Gastrocnemius medialis (tissue), 4 donors: ENCODE results near the gene SORBS1. TPM values are rescaled to one million over a fixed set of nuclear protein-coding genes. Genes with fewer than 3 reads are reported as not detected.

Experiments
- ATAC-seq, 2 donors: fragments of 150-250 bp; one replicate each; pipeline ENCODE4 v1.9.1; 2016
- DNase-seq, 2 donors: peaks; one replicate each; pipeline ENCODE4 v3.0.0-alpha.2; 2019
- H3K27ac ChIP-seq, 4 donors: fragments of 200-600 bp; sonication (generic); 1 replicate in 1 of 4; 2 replicates in 3 of 4; pipeline ENCODE4 v1.5.1; 2016 to 2018; ENCODE audit warnings: mild to moderate bottlenecking in 2 of 4, moderate library complexity in 1 of 4
- H3K27me3 ChIP-seq, 3 donors: fragments of 200-600 bp; sonication (generic) in 2 of 3; 1 replicate in 1 of 3; 2 replicates in 2 of 3; pipeline versions ENCODE4 v1.5.1 to v1.6.0; 2016 to 2019; ENCODE audit warnings: mild to moderate bottlenecking in 1 of 3, moderate library complexity in 1 of 3
- H3K36me3 ChIP-seq, 2 donors: fragments of 200-600 bp; sonication (generic) in 1 of 2; one replicate each; pipeline ENCODE4 v1.5.1; 2017 to 2018
- H3K4me1 ChIP-seq, 2 donors: fragments of 200-600 bp; sonication (generic) in 1 of 2; one replicate each; pipeline ENCODE4 v1.5.1; 2016 to 2017; ENCODE audit warnings: mild to moderate bottlenecking in 2 of 2
- H3K4me3 ChIP-seq, 4 donors: fragments of 200-600 bp; sonication (generic) in 3 of 4; 1 replicate in 1 of 4; 2 replicates in 3 of 4; pipeline ENCODE4 v1.5.1; 2016 to 2019; ENCODE audit warnings: mild to moderate bottlenecking in 2 of 4
- H3K9me3 ChIP-seq, 3 donors: fragments of 200-600 bp; sonication (generic) in 2 of 3; 1 replicate in 1 of 3; 2 replicates in 2 of 3; pipeline ENCODE4 v1.5.1; 2016 to 2019
- CTCF ChIP-seq, 5 experiments: fragments of 450-650 bp in 3 of 5; fragments of 200-600 bp in 2 of 5; sonication (generic) in 2 of 5; IDR thresholded peaks in 4 of 5; conservative IDR thresholded peaks in 1 of 5; 1 replicate in 4 of 5; 2 replicates in 1 of 5; pipeline ENCODE4 v1.5.1; 2016 to 2019; ENCODE audit warnings: antibody characterized with exemption in 5 of 5, mild to moderate bottlenecking in 3 of 5, moderate library complexity in 3 of 5
- POLR2A ChIP-seq, 2 donors: fragments of 450-650 bp; IDR thresholded peaks; one replicate each; pipeline ENCODE4 v1.6.1; 2017; ENCODE audit warnings: antibody characterized with exemption in 2 of 2, mild to moderate bottlenecking in 2 of 2, moderate library complexity in 2 of 2
- in situ Hi-C, 4 donors: fragments of 200-750 bp; cut with MboI; loops; one replicate each; pipeline versions ENCODE4 v1.15.0 to v1.8.0; 2017; ENCODE audit warnings: low sequenced_read_pairs in 4 of 4
- intact Hi-C: fragments of 100-400 bp; cut with DNase I; formaldehyde crosslinking; loops from one replicate; pipeline ENCODE4 v1.15.1; 2023; ENCODE audit warnings: low total_unique reads
- total RNA-seq, 4 donors: library from RNA; depleted of rRNA; stranded (reverse); fragments of >200 nt; gene quantifications; one replicate each; pipeline versions ENCODE4 v1.1.0 to v1.2.3, GENCODE V29; 2016

The SORBS1 gene
- total RNA-seq, 4 donors from 2014 or later = 146 to 331 (median 186) TPM

GRCh38 chr10:95476469-95477174 lies 84.5 kb downstream of the SORBS1 start:
- ATAC-seq (peak; percentile 9 to 23), DNase-seq (no peak)
- peak overlapping the region; percentile 92 to 99 (median 95) for H3K27ac ChIP-seq
- peak overlapping the region in 1 of 4 donors; percentile 23 for H3K4me3 ChIP-seq
- H3K27me3 ChIP-seq = no peaks in the 10 kb centered on the region
- intact Hi-C loops (loop anchor here (5.0 kb wide), 1 partner anchor 199 kb away; no protein-coding TSS in a partner anchor), in situ Hi-C loops (no loop called here)
- peaks cover 92 to 96% of the 10 kb centered on the region in 2 donors for H3K4me1 ChIP-seq
- no peaks in the 10 kb centered on the region for H3K36me3 ChIP-seq
- H3K9me3 ChIP-seq = no peaks in the 10 kb centered on the region
- TF ChIP-seq POLR2A (IDR thresholded peaks at IDR 0.05) (peak; percentile 24 to 61), CTCF (IDR thresholded peaks at IDR 0.05 in 4 of 5, conservative IDR thresholded peaks at IDR 0.05 in 1 of 5) (no peak)

- peak; percentile 42 to 75 for DNase-seq
- Histone ChIP-seq H3K27me3 (no peaks in the 10 kb centered on the region), H3K27ac (peak overlapping the region; percentile 92 to 99 (median 95)), H3K9me3 (no peaks in the 10 kb centered on the region), H3K4me1 (peaks cover 94 to 95% of the 10 kb centered on the region in 2 donors), H3K4me3 (no peak overlapping the region), H3K36me3 (no peaks in the 10 kb centered on the region)
- no peak for ATAC-seq
- intact Hi-C loops = loop anchor here (5.0 kb wide), 1 partner anchor 199 kb away; no protein-coding TSS in a partner anchor
- no peak for TF ChIP-seq CTCF (IDR thresholded peaks at IDR 0.05 in 4 of 5, conservative IDR thresholded peaks at IDR 0.05 in 1 of 5)
- TF ChIP-seq POLR2A (IDR thresholded peaks at IDR 0.05) = no peak
- in situ Hi-C loops = no loop called here
Observed at GRCh38 chr10:95475827-95476468, 85.2 kb downstream of the SORBS1 start.

- Histone ChIP-seq H3K27me3 (no peaks in the 10 kb centered on the region), H3K36me3 (no peaks in the 10 kb centered on the region), H3K4me1 (peaks cover 87 to 94% of the 10 kb centered on the region in 2 donors), H3K9me3 (no peaks in the 10 kb centered on the region), H3K27ac (peak overlapping the region; percentile 92 to 99 (median 95)), H3K4me3 (no peak overlapping the region)
- TF ChIP-seq CTCF (IDR thresholded peaks at IDR 0.05 in 4 of 5, conservative IDR thresholded peaks at IDR 0.05 in 1 of 5) = no peak
- TF ChIP-seq POLR2A (IDR thresholded peaks at IDR 0.05) = peak in 1 of 2 donors; percentile 43
- ATAC-seq (peak in 1 of 2 donors; percentile 7), DNase-seq (peak in 1 of 2 donors; percentile 54)
- intact Hi-C loops (loop anchor here (5.0 kb wide), 1 partner anchor 198 kb away; no protein-coding TSS in a partner anchor), in situ Hi-C loops (no loop called here)
Observed at GRCh38 chr10:95475003-95475383, 86.2 kb downstream of the SORBS1 start.

- in situ Hi-C loops = no loop called here
- Histone ChIP-seq H3K27me3 (no peaks in the 10 kb centered on the region), H3K36me3 (no peaks in the 10 kb centered on the region), H3K27ac (peak overlapping the region; percentile 92 to 99 (median 95)), H3K4me3 (no peak overlapping the region), H3K4me1 (peaks cover 87 to 95% of the 10 kb centered on the region in 2 donors), H3K9me3 (no peaks in the 10 kb centered on the region)
- ATAC-seq (peak; percentile 77 to 78), DNase-seq (peak; percentile 71 to 78)
- TF ChIP-seq POLR2A (IDR thresholded peaks at IDR 0.05) = peak; percentile 21 to 70
- peak in 4 of 5 experiments; percentile 25 to 41 (median 35) for TF ChIP-seq CTCF (IDR thresholded peaks at IDR 0.05 in 4 of 5, conservative IDR thresholded peaks at IDR 0.05 in 1 of 5)
- intact Hi-C loops = loop anchor here (5.0 kb wide), 1 partner anchor 197 kb away; no protein-coding TSS in a partner anchor
Observed at GRCh38 chr10:95474228-95475002, 86.8 kb downstream of the SORBS1 start.
